GM12878 (cell line): Measurements from ENCODE around the gene KRT222.

Source experiments
- CEBPB ChIP-seq, 2 experiments: fragments of 150-350 bp in 1 of 2; IDR thresholded peaks; 2 replicates each; pipeline ENCODE4 v1.6.1; 2012 to 2014; ENCODE audit warnings: low read depth in 2 of 2, low read length in 2 of 2, borderline replicate concordance in 1 of 2, inconsistent platforms in 1 of 2
- CTCF ChIP-seq, 3 experiments: IDR thresholded peaks in 2 of 3; conservative IDR thresholded peaks in 1 of 3; 2 replicates each; pipeline ENCODE4 v1.5.1; 2011; ENCODE audit warnings: low read depth in 3 of 3, low read length in 3 of 3, mild to moderate bottlenecking in 3 of 3, control low read depth in 2 of 3, moderate library complexity in 2 of 3, inconsistent platforms in 1 of 3, mixed read lengths in 1 of 3; ENCODE audit not compliant: control insufficient read depth in 2 of 3, insufficient read depth in 1 of 3; ENCODE audit errors: extremely low read depth in 1 of 3
- HDAC6 ChIP-seq: fragments of 200-600 bp; sonication (generic); IDR thresholded peaks from one replicate; pipeline ENCODE4 v1.8.0; 2017; ENCODE audit warnings: antibody characterized with exemption; ENCODE audit not compliant: unreplicated experiment
- MAX ChIP-seq: IDR thresholded peaks from 2 replicates; pipeline ENCODE4 v1.6.1; 2012; ENCODE audit warnings: low read depth, low read length, improper control_type of control experiment
- MXI1 ChIP-seq: fragments of 150-350 bp; IDR thresholded peaks from 2 replicates; pipeline ENCODE4 v1.6.1; 2011; ENCODE audit warnings: low read depth, mild to moderate bottlenecking, inconsistent platforms, low read length, improper control_type of control experiment
- NBN ChIP-seq: fragments of 450-650 bp; IDR thresholded peaks from 2 replicates; pipeline ENCODE4 v1.6.1; 2016
- POLR2A ChIP-seq: IDR thresholded peaks from 2 replicates; pipeline ENCODE4 v1.6.1; 2011; ENCODE audit warnings: low read depth, mild to moderate bottlenecking, low read length
- YY1 ChIP-seq: IDR thresholded peaks from 2 replicates; pipeline ENCODE4 v1.6.1; 2011; ENCODE audit warnings: low read depth, mild to moderate bottlenecking, low read length
- TF ChIP-seq, protein P1 (sequence below): IDR thresholded peaks from 2 replicates; pipeline ENCODE4 v1.6.1; 2011; ENCODE audit warnings: borderline replicate concordance, low read depth, mild to moderate bottlenecking, moderate library complexity, mixed read lengths, low read length; ENCODE audit not compliant: insufficient read depth; ENCODE audit errors: extremely low read length

DNA sequence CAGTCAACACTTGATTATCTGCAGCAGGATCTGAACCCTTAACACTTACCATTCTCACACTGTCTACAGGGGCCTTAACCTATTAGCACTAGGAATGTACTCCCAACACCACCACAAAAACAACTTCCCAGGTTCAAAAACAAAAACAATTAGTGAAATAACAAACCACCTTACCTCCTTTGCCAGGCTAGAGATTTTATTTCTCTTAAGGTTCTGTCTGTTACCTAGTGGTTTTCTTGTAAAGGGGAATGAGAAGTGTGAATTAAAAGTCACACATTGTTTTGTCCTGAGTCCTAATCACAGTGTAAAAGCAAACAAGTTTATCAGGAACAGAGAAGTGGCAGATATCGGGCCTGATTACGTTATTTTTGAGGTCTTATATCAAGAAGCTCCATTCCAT lies 27.0 kb downstream of the KRT222 start:
- TF ChIP-seq POLR2A, result no peak
- no peak for TF ChIP-seq CEBPB (IDR thresholded peaks at IDR 0.05; ENCODE audit: borderline replicate concordance in 1 of 2, low read depth in 2 of 2, low read length in 2 of 2)
- no peak for TF ChIP-seq NBN
- TF ChIP-seq YY1, result no peak
- TF ChIP-seq CTCF (IDR thresholded peaks at IDR 0.05 in 2 of 3, conservative IDR thresholded peaks at IDR 0.05 in 1 of 3; ENCODE audit: control insufficient read depth in 2 of 3, extremely low read depth in 1 of 3, insufficient read depth in 1 of 3, low read depth in 3 of 3, low read length in 3 of 3), result no peak
- TF ChIP-seq HDAC6, result no peak
- TF ChIP-seq, protein P1, sequence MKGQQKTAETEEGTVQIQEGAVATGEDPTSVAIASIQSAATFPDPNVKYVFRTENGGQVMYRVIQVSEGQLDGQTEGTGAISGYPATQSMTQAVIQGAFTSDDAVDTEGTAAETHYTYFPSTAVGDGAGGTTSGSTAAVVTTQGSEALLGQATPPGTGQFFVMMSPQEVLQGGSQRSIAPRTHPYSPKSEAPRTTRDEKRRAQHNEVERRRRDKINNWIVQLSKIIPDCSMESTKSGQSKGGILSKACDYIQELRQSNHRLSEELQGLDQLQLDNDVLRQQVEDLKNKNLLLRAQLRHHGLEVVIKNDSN, result no peak
- no peak for TF ChIP-seq MXI1
- TF ChIP-seq MAX, result no peak
